Measurements from ENCODE around the gene CCM2.
"Not testable (repeated sequence)": the region's sequence is repeated elsewhere in the genome, so short reads cannot be mapped to it uniquely, and the experiment has no call there.

Gene CCM2

GRCh38 chr7:45105588-45106188 lies 105.7 kb downstream of the CCM2 start:
- DNase-seq, result no peak

- DNase-seq, result no peak
These were observed 106.8 kb downstream of the CCM2 start for GRCh38 chr7:45106820-45107219.

- DNase-seq, result no peak
These were observed 107.4 kb downstream of the CCM2 start for GRCh38 chr7:45107356-45107755.

GRCh38 chr7:45108863-45109262 lies 108.9 kb downstream of the CCM2 start:
- DNase-seq, result no peak

- peak; percentile 96 for DNase-seq
These were observed 111.6 kb downstream of the CCM2 start, which contains the start of gene TBRG4 for GRCh38 chr7:45111298-45112223. TBRG4 (minus strand) TSS chr7:45111697; CDS start chr7:45109237, 2,460 bp downstream.

- DNase-seq, result no peak
These were observed 112.6 kb downstream of the CCM2 start for GRCh38 chr7:45112648-45113047.

GRCh38 chr7:45114257-45114656 lies 114.3 kb downstream of the CCM2 start:
- DNase-seq, result not testable (repeated sequence)

- DNase-seq, result no peak
These were observed 114.9 kb downstream of the CCM2 start for GRCh38 chr7:45114926-45115325.

GRCh38 chr7:45116048-45116447 lies 116.0 kb downstream of the CCM2 start:
- DNase-seq, result no peak

- no peak for DNase-seq
These were observed 117.6 kb downstream of the CCM2 start for GRCh38 chr7:45117582-45117981.

- no peak for DNase-seq
These were observed 118.3 kb downstream of the CCM2 start for GRCh38 chr7:45118292-45118691.

- no peak for DNase-seq
These were observed 118.9 kb downstream of the CCM2 start for GRCh38 chr7:45118889-45119331.

- DNase-seq, result no peak
These were observed 119.5 kb downstream of the CCM2 start for GRCh38 chr7:45119550-45119949.

GRCh38 chr7:45122975-45123860 lies 123.2 kb downstream of the CCM2 start:
- no peak for DNase-seq

GRCh38 chr7:45123913-45124710 lies 124.1 kb downstream of the CCM2 start:
- no peak for DNase-seq

- no peak for DNase-seq
These were observed 125.3 kb downstream of the CCM2 start for GRCh38 chr7:45125193-45125904.

Data from right forelimb (tissue), 1 donor.